A549 (cell line): ENCODE data around the gene SLC2A5.

Experiments
- CBX2 ChIP-seq: fragments of 200-600 bp; sonication (generic); IDR thresholded peaks from 2 replicates; pipeline ENCODE4 v1.6.1; 2016; ENCODE audit warnings: low read depth, mild to moderate bottlenecking, borderline replicate concordance
- CEBPB ChIP-seq, 2 experiments: fragments of >200 bp in 1 of 2; sonication (Bioruptor Twin) in 1 of 2; formaldehyde crosslinking in 1 of 2; IDR thresholded peaks; 2 replicates each; pipeline ENCODE4 v1.6.1; 2012 to 2016
- EP300 ChIP-seq, 2 experiments: fragments of >200 bp; sonication (Bioruptor Twin); formaldehyde crosslinking; IDR thresholded peaks; 2 replicates in 1 of 2; 3 replicates in 1 of 2; pipeline ENCODE4 v1.6.1; 2016 to 2017
- ESRRA ChIP-seq: fragments of 150-350 bp; IDR thresholded peaks from 2 replicates; pipeline ENCODE4 v1.6.1; 2014; ENCODE audit warnings: mild to moderate bottlenecking, low read length, borderline replicate concordance
- KDM5A ChIP-seq: fragments of 200-600 bp; sonication (generic); IDR thresholded peaks from 2 replicates; pipeline ENCODE4 v1.6.1; 2016; ENCODE audit warnings: antibody characterized with exemption, mild to moderate bottlenecking
- NFE2L2 ChIP-seq: fragments of 150-350 bp; conservative IDR thresholded peaks from 2 replicates; pipeline ENCODE4 v1.6.1; 2014; ENCODE audit warnings: low read length
- SMC3 ChIP-seq: fragments of >200 bp; sonication (Bioruptor Twin); formaldehyde crosslinking; IDR thresholded peaks from 3 replicates; pipeline ENCODE4 v1.6.1; 2018; ENCODE audit warnings: inconsistent platforms
- SREBF2 ChIP-seq: fragments of 450-650 bp; IDR thresholded peaks from 2 replicates; pipeline ENCODE4 v1.6.1; 2014; ENCODE audit warnings: mild to moderate bottlenecking, moderate library complexity
- ZC3H11A ChIP-seq: fragments of 450-650 bp; IDR thresholded peaks from 2 replicates; pipeline ENCODE4 v1.6.1; 2014; ENCODE audit warnings: antibody characterized with exemption, mild to moderate bottlenecking
- ZNF302 ChIP-seq: fragments of 250-450 bp; sonication (Bioruptor Pico); IDR thresholded peaks from 2 replicates; pipeline ENCODE4 v1.9.0; 2021; ENCODE audit warnings: inconsistent platforms, mild to moderate bottlenecking, moderate library complexity
- TF ChIP-seq, protein P1 (sequence below): IDR thresholded peaks from 2 replicates; pipeline ENCODE4 v1.6.1; 2012
- TF ChIP-seq, protein P2 (sequence below): fragments of >200 bp; sonication (Bioruptor Twin); formaldehyde crosslinking; IDR thresholded peaks from 3 replicates; pipeline ENCODE4 v1.6.1; 2016
- TF ChIP-seq, protein P3 (sequence below): fragments of >200 bp; sonication (Bioruptor Twin); formaldehyde crosslinking; IDR thresholded peaks from 3 replicates; pipeline ENCODE4 v1.5.1; 2016
- TF ChIP-seq, protein P4 (sequence below): fragments of 250-450 bp; sonication (Bioruptor Pico); IDR thresholded peaks from 2 replicates; pipeline ENCODE4 v1.5.0; 2021; ENCODE audit warnings: mild to moderate bottlenecking, moderate library complexity, borderline replicate concordance

DNA sequence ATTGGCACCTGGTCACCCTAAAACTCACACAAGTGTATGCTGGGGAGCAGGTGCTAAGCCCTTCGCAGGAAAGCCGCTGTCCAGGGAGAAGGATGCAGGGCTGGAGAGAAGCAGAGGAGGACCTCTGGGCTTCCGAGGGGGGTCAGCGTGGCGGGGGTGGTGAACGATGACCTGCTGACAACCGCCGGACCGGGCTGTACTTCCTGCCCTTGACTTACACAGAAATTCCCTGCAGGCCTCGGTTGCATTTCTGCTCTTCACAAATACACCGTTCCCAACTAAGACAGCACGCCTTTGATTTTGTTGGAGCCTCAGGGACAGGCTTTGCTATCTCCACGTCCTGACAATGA lies 80.8 kb downstream of the SLC2A5 start:
- TF ChIP-seq, protein P1, sequence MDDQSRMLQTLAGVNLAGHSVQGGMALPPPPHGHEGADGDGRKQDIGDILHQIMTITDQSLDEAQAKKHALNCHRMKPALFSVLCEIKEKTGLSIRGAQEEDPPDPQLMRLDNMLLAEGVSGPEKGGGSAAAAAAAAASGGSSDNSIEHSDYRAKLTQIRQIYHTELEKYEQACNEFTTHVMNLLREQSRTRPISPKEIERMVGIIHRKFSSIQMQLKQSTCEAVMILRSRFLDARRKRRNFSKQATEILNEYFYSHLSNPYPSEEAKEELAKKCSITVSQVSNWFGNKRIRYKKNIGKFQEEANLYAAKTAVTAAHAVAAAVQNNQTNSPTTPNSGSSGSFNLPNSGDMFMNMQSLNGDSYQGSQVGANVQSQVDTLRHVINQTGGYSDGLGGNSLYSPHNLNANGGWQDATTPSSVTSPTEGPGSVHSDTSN = no peak
- TF ChIP-seq, protein P2, sequence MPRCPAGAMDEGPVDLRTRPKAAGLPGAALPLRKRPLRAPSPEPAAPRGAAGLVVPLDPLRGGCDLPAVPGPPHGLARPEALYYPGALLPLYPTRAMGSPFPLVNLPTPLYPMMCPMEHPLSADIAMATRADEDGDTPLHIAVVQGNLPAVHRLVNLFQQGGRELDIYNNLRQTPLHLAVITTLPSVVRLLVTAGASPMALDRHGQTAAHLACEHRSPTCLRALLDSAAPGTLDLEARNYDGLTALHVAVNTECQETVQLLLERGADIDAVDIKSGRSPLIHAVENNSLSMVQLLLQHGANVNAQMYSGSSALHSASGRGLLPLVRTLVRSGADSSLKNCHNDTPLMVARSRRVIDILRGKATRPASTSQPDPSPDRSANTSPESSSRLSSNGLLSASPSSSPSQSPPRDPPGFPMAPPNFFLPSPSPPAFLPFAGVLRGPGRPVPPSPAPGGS = no peak
- TF ChIP-seq NFE2L2 (no peak), SREBF2 (no peak), CBX2 (no peak), ESRRA (no peak), ZC3H11A (no peak), ZNF302 (no peak), KDM5A (no peak), SMC3 (no peak), EP300 (IDR thresholded peaks at IDR 0.05) (no peak), CEBPB (IDR thresholded peaks at IDR 0.05) (no peak)
- TF ChIP-seq, protein P3, sequence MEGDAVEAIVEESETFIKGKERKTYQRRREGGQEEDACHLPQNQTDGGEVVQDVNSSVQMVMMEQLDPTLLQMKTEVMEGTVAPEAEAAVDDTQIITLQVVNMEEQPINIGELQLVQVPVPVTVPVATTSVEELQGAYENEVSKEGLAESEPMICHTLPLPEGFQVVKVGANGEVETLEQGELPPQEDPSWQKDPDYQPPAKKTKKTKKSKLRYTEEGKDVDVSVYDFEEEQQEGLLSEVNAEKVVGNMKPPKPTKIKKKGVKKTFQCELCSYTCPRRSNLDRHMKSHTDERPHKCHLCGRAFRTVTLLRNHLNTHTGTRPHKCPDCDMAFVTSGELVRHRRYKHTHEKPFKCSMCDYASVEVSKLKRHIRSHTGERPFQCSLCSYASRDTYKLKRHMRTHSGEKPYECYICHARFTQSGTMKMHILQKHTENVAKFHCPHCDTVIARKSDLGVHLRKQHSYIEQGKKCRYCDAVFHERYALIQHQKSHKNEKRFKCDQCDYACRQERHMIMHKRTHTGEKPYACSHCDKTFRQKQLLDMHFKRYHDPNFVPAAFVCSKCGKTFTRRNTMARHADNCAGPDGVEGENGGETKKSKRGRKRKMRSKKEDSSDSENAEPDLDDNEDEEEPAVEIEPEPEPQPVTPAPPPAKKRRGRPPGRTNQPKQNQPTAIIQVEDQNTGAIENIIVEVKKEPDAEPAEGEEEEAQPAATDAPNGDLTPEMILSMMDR = no peak
- TF ChIP-seq, protein P4, sequence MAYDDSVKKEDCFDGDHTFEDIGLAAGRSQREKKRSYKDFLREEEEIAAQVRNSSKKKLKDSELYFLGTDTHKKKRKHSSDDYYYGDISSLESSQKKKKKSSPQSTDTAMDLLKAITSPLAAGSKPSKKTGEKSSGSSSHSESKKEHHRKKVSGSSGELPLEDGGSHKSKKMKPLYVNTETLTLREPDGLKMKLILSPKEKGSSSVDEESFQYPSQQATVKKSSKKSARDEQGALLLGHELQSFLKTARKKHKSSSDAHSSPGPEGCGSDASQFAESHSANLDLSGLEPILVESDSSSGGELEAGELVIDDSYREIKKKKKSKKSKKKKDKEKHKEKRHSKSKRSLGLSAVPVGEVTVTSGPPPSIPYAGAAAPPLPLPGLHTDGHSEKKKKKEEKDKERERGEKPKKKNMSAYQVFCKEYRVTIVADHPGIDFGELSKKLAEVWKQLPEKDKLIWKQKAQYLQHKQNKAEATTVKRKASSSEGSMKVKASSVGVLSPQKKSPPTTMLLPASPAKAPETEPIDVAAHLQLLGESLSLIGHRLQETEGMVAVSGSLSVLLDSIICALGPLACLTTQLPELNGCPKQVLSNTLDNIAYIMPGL = no peak
